Cardiac muscle cell (in vitro differentiated cells and primary cell): ENCODE data around the gene SLC38A9. TPM values are rescaled to one million over a fixed set of nuclear protein-coding genes. Genes with fewer than 3 reads are reported as not detected.

Source experiments
- DNase-seq, 2 donors: peaks; one replicate each; pipeline versions ENCODE4 v3.0.0 to v3.0.0-alpha.2; 2010 to 2017; ENCODE audit warnings: low read depth in 1 of 2, low spot score in 1 of 2
- H3K27ac ChIP-seq: fragments of 200-600 bp; sonication (generic); 2 replicates; pipeline ENCODE4 v1.5.1; 2016
- H3K27me3 ChIP-seq: fragments of 200-600 bp; sonication (generic); 2 replicates; pipeline ENCODE4 v1.6.0; 2016; ENCODE audit warnings: control low read depth
- H3K36me3 ChIP-seq: fragments of 200-600 bp; sonication (generic); 2 replicates; pipeline ENCODE4 v1.5.1; 2016; ENCODE audit warnings: control low read depth
- H3K4me1 ChIP-seq: fragments of 200-600 bp; sonication (generic); 2 replicates; pipeline ENCODE4 v1.8.1; 2017; ENCODE audit warnings: low read depth, mild to moderate bottlenecking, mixed run types
- H3K4me3 ChIP-seq: fragments of 200-600 bp; sonication (generic); 2 replicates; pipeline ENCODE4 v1.5.1; 2016; ENCODE audit warnings: mild to moderate bottlenecking
- H3K9me3 ChIP-seq: fragments of 200-600 bp; sonication (generic); 2 replicates; pipeline ENCODE4 v1.5.1; 2017; ENCODE audit warnings: low read depth, mild to moderate bottlenecking, control low read depth
- CTCF ChIP-seq: IDR thresholded peaks from 2 replicates; pipeline ENCODE4 v1.5.1; 2012; ENCODE audit warnings: low read depth, mild to moderate bottlenecking, low read length
- polyA plus RNA-seq: library from polyadenylated mRNA; unstranded; fragments of >200 nt; fragmentation: Nextera tagmentation; extraction: Ambion mirVana; gene quantifications from 2 replicates; pipeline ENCODE4 v1.2.1, GENCODE V29; 2016
- total RNA-seq: library from RNA; depleted of rRNA; stranded (reverse); fragments of >200 nt; gene quantifications from 2 replicates; pipeline ENCODE4 v1.2.3, GENCODE V29; 2016

SLC38A9 gene
- total and polyA plus RNA-seq, 2 experiments from 2014 or later = 14.4 to 15.1 TPM

GRCh38 chr5:55649963-55650362, 62.2 kb downstream of the SLC38A9 start:
- no peak overlapping the region for H3K4me3 ChIP-seq
- H3K36me3 ChIP-seq = peaks cover 9% of the 10 kb centered on the region

GRCh38 chr5:55645304-55645703, 66.8 kb downstream of the SLC38A9 start:
- H3K9me3 ChIP-seq = no peaks in the 10 kb centered on the region
- no peak overlapping the region for H3K4me3 ChIP-seq
- no peak for TF ChIP-seq CTCF
- peaks cover 5% of the 10 kb centered on the region for H3K36me3 ChIP-seq
- H3K27ac ChIP-seq = no peak overlapping the region
- no peaks in the 10 kb centered on the region for H3K4me1 ChIP-seq
- H3K27me3 ChIP-seq = no peaks in the 10 kb centered on the region
- DNase-seq = peak in 1 of 2 donors; percentile 54

More at GRCh38 chr5:55649963-55650362, 62.2 kb downstream of the SLC38A9 start:
- no peak for DNase-seq
- H3K27me3 ChIP-seq = no peaks in the 10 kb centered on the region
- TF ChIP-seq CTCF = no peak
- H3K4me1 ChIP-seq = no peaks in the 10 kb centered on the region
- H3K27ac ChIP-seq = no peak overlapping the region
- no peaks in the 10 kb centered on the region for H3K9me3 ChIP-seq

- no peak for TF ChIP-seq CTCF
- Histone ChIP-seq H3K27me3 (no peaks in the 10 kb centered on the region), H3K27ac (no peak overlapping the region)
Observed at GRCh38 chr5:55638455-55638854, 73.7 kb downstream of the SLC38A9 start.

GRCh38 chr5:55638051-55638450, 74.1 kb downstream of the SLC38A9 start:
- Histone ChIP-seq H3K36me3 (no peaks in the 10 kb centered on the region), H3K4me3 (no peak overlapping the region), H3K4me1 (peaks cover 20% of the 10 kb centered on the region), H3K9me3 (no peaks in the 10 kb centered on the region), H3K27ac (no peak overlapping the region), H3K27me3 (no peaks in the 10 kb centered on the region)
- no peak for TF ChIP-seq CTCF
- DNase-seq = no peak

More at GRCh38 chr5:55638455-55638854, 73.7 kb downstream of the SLC38A9 start:
- no peak overlapping the region for H3K4me3 ChIP-seq
- peak in 1 of 2 donors; percentile 42 for DNase-seq
- H3K36me3 ChIP-seq = no peaks in the 10 kb centered on the region
- H3K4me1 ChIP-seq = peaks cover 16% of the 10 kb centered on the region
- no peaks in the 10 kb centered on the region for H3K9me3 ChIP-seq

- Histone ChIP-seq H3K27me3 (no peaks in the 10 kb centered on the region), H3K4me1 (peaks cover 24% of the 10 kb centered on the region), H3K4me3 (no peak overlapping the region), H3K9me3 (no peaks in the 10 kb centered on the region), H3K36me3 (no peaks in the 10 kb centered on the region), H3K27ac (no peak overlapping the region)
- DNase-seq = peak in 1 of 2 donors; percentile 63
- no peak for TF ChIP-seq CTCF
Observed at GRCh38 chr5:55636683-55637082, 75.4 kb downstream of the SLC38A9 start.

DNA sequence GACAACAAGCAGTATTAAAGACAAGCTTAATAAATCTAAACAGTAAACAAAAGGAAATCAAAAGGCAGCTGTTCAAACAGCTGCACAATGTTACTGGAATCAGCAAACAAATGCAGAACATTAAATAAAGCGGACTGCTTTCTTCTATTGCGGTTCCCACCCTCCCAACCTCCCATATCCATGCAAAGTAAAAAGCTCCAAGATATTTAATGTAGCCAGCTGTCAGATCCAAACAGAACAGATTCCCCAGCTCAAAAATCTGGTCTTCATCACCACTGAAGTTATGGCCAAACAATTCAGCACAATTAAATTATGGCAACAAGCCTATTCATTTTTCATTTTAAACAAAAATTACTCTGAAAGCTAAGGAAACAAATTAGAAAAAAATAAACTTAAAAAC, 75.9 kb downstream of the SLC38A9 start:
- H3K4me3 ChIP-seq = no peak overlapping the region

More for the DNA sequence above, 75.9 kb downstream of the SLC38A9 start:
- H3K9me3 ChIP-seq = no peaks in the 10 kb centered on the region
- no peaks in the 10 kb centered on the region for H3K27me3 ChIP-seq
- H3K36me3 ChIP-seq = no peaks in the 10 kb centered on the region
- DNase-seq = peak in 1 of 2 donors; percentile 35
- peaks cover 24% of the 10 kb centered on the region for H3K4me1 ChIP-seq
- no peak overlapping the region for H3K27ac ChIP-seq
- TF ChIP-seq CTCF = no peak
